Chondrocyte (in vitro differentiated cells): ENCODE data around the gene KIAA0319L. TPM values are rescaled to one million over a fixed set of nuclear protein-coding genes. Genes with fewer than 3 reads are reported as not detected.

Source experiments
- DNase-seq: peaks from one replicate; pipeline ENCODE4 v3.0.0; 2021; ENCODE audit warnings: mixed read lengths, low spot score
- H3K27ac Mint-ChIP-seq: one replicate; pipeline ENCODE4 v1.8.0; 2021; ENCODE audit warnings: mild to moderate bottlenecking, moderate library complexity, mixed read lengths; ENCODE audit not compliant: unreplicated experiment
- H3K27me3 Mint-ChIP-seq: 2 replicates; pipeline ENCODE4 v1.8.0; 2021; ENCODE audit warnings: low read depth, mixed read lengths
- H3K36me3 Mint-ChIP-seq: 2 replicates; pipeline ENCODE4 v1.8.0; 2021; ENCODE audit warnings: low read depth, mixed read lengths
- H3K4me1 Mint-ChIP-seq: 2 replicates; pipeline ENCODE4 v1.8.0; 2021; ENCODE audit warnings: low read depth, mild to moderate bottlenecking, mixed read lengths
- H3K4me3 Mint-ChIP-seq: one replicate; pipeline ENCODE4 v1.8.0; 2021; ENCODE audit warnings: mild to moderate bottlenecking, moderate library complexity, mixed read lengths; ENCODE audit not compliant: unreplicated experiment
- H3K9me3 Mint-ChIP-seq: 2 replicates; pipeline ENCODE4 v1.8.0; 2021; ENCODE audit warnings: low read depth, mixed read lengths
- total RNA-seq: library from RNA; stranded (reverse); gene quantifications from 3 replicates; pipeline ENCODE4 v1.2.1, GENCODE V29; 2021
- TF ChIP-seq, protein P1 (sequence below): fragments of 200-600 bp; sonication (generic); IDR thresholded peaks from 2 replicates; pipeline ENCODE4 v1.5.0; 2021; ENCODE audit warnings: antibody characterized with exemption, mild to moderate bottlenecking, moderate library complexity

The KIAA0319L gene
- total RNA-seq, 1 donor from 2014 or later, result 28.7 TPM

DNA sequence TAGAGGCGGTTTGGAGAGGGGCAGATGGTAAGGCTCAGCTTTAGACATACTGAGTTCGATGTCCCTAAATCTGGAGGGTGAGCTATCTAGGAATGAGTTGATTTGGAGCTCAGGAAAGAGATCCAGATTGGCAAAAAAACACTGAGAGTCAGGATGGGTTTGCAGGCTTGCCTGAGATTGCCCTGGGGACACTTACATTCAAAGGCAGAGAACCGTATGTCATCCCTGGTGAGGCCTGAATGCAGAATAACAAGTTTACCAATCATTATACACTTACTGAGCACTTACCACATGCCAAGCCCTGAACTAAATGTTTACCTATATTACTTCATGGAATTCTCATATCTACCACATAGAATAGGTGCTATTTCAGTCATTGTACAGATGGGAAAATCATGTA lies 43.4 kb upstream of the KIAA0319L start:
- no peak overlapping the region for H3K27ac Mint-ChIP-seq

DNA sequence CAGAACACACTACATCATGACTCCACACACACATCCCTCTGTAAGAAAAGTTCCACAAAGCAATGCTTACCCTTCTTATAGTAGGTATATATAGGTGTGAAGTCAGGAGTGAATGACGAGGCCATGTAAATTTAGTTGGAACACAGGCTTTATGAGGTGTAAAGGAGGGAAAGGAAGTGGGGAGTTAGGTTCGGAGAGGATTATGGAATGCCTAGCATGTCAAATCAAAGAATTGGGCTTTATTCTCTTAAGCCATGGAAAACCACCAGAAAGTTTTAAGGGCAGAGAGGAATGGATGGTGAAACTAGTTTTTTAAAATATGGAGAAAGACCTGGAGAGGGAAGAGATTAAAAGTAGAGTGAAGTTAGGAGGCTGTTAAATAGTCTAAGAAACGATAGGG lies 42.2 kb upstream of the KIAA0319L start:
- TF ChIP-seq, protein P1, sequence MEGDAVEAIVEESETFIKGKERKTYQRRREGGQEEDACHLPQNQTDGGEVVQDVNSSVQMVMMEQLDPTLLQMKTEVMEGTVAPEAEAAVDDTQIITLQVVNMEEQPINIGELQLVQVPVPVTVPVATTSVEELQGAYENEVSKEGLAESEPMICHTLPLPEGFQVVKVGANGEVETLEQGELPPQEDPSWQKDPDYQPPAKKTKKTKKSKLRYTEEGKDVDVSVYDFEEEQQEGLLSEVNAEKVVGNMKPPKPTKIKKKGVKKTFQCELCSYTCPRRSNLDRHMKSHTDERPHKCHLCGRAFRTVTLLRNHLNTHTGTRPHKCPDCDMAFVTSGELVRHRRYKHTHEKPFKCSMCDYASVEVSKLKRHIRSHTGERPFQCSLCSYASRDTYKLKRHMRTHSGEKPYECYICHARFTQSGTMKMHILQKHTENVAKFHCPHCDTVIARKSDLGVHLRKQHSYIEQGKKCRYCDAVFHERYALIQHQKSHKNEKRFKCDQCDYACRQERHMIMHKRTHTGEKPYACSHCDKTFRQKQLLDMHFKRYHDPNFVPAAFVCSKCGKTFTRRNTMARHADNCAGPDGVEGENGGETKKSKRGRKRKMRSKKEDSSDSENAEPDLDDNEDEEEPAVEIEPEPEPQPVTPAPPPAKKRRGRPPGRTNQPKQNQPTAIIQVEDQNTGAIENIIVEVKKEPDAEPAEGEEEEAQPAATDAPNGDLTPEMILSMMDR, result no peak
- Mint-ChIP-seq H3K27ac (no peak overlapping the region), H3K36me3 (peaks cover 21% of the 10 kb centered on the region), H3K9me3 (no peaks in the 10 kb centered on the region), H3K4me3 (no peak overlapping the region), H3K27me3 (no peaks in the 10 kb centered on the region), H3K4me1 (no peaks in the 10 kb centered on the region)
- no peak for DNase-seq

More for the DNA sequence above, 43.4 kb upstream of the KIAA0319L start:
- TF ChIP-seq, protein P1, result no peak
- Mint-ChIP-seq H3K9me3 (no peaks in the 10 kb centered on the region), H3K36me3 (peaks cover 21% of the 10 kb centered on the region), H3K4me3 (no peak overlapping the region), H3K4me1 (peaks cover 8% of the 10 kb centered on the region), H3K27me3 (no peaks in the 10 kb centered on the region)
- DNase-seq, result no peak

DNA sequence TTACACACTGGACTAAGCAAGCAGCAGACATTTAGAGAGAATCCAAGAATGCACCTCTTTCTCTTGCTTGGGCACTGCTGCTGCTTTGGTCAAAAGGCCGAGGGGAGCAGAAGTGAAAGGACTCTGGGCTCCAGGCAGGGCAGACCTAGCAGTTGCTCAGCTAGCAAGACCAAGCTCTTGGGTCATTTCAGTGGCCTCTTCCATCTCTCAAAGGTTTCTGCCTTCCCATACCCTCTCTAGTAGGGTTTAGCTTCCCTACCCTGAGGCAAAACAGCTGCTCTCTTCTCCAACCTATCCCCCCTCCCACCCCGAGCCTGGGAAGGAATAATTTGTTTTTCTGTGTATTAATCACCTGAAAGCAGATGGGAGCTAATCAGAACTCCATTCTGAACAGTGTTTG lies 41.7 kb upstream of the KIAA0319L start:
- TF ChIP-seq, protein P1, result no peak
- H3K36me3 Mint-ChIP-seq, result peaks cover 21% of the 10 kb centered on the region
- no peak for DNase-seq

DNA sequence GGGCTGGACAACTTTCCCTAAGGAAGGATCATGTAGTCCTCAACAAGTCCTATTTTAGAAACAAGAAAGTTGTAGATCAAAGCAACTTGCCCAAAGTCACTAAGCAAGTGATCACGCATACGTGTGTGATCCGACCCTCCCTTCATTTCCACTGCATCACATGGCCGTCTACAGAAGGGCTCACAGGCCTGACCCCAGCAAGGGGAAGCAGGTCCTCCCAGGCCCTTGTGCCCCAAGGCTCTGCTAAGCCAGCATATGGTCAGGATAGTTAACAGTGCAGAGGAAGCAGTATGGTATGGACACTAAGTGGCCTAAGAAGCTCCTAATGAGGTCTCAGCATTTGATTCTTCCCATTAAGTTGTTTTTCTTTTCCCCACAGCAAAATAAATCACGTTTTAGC lies 40.7 kb upstream of the KIAA0319L start:
- no peak for DNase-seq
- Mint-ChIP-seq H3K27me3 (no peaks in the 10 kb centered on the region), H3K4me1 (no peaks in the 10 kb centered on the region)

More for the DNA sequence above, 41.7 kb upstream of the KIAA0319L start:
- Mint-ChIP-seq H3K4me1 (no peaks in the 10 kb centered on the region), H3K9me3 (no peaks in the 10 kb centered on the region), H3K27me3 (no peaks in the 10 kb centered on the region), H3K27ac (no peak overlapping the region), H3K4me3 (no peak overlapping the region)

DNA sequence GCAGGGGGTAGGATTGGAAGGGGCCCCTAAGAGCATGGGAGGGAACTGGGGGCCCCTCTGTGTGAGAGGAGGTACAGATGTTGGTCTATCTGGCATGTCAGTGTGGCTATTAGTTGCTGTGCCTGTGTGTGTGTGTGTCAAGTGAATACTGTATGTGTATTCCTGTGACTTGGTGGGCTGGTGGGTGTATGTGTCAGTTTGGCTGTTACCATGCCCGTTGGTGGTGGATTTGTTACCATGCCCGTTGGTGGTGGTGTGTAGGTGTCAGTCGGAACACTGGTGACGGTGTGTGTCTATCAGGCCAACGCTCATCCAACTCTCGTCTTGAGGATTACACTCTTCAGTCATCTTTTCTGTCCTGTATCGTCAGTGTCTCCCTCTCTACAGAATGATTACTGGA lies 38.5 kb upstream of the KIAA0319L start:
- TF ChIP-seq, protein P1, result no peak
- Mint-ChIP-seq H3K4me1 (no peaks in the 10 kb centered on the region), H3K9me3 (no peaks in the 10 kb centered on the region), H3K27ac (no peak overlapping the region), H3K27me3 (no peaks in the 10 kb centered on the region), H3K36me3 (peaks cover 9% of the 10 kb centered on the region), H3K4me3 (no peak overlapping the region)
- DNase-seq, result no peak

More for the DNA sequence above, 40.7 kb upstream of the KIAA0319L start:
- no peaks in the 10 kb centered on the region for H3K9me3 Mint-ChIP-seq
- TF ChIP-seq, protein P1, result no peak
- no peak overlapping the region for H3K4me3 Mint-ChIP-seq
- H3K27ac Mint-ChIP-seq, result no peak overlapping the region
- H3K36me3 Mint-ChIP-seq, result peaks cover 14% of the 10 kb centered on the region
